RWPE2 (cell line): Measurements from ENCODE around the gene PLCB4.

ENCODE experiments used
- ATAC-seq: fragments of 200-7000 bp; cut with Tn5 transposase; 3 replicates; pipeline ENCODE4 v1.9.1; 2021; ENCODE audit warnings: low read depth
- DNase-seq: peaks from one replicate; pipeline ENCODE4 v3.0.0-alpha.2; 2020; ENCODE audit warnings: low spot score
- H3K27ac ChIP-seq: fragments of 450-650 bp; 2 replicates; pipeline ENCODE4 v1.5.1; 2017; ENCODE audit warnings: mild to moderate bottlenecking; ENCODE audit not compliant: poor library complexity, severe bottlenecking
- H3K27me3 ChIP-seq: fragments of 250-450 bp; sonication (Bioruptor Pico); 2 replicates; pipeline ENCODE4 v1.5.1; 2021; ENCODE audit warnings: mild to moderate bottlenecking, moderate library complexity; ENCODE audit not compliant: insufficient read depth, poor library complexity, severe bottlenecking
- H3K36me3 ChIP-seq: fragments of 250-450 bp; sonication (Bioruptor Pico); 2 replicates; pipeline ENCODE4 v1.5.1; 2020; ENCODE audit warnings: low read depth, mild to moderate bottlenecking, moderate library complexity
- H3K4me1 ChIP-seq: fragments of 250-450 bp; sonication (Bioruptor Pico); 2 replicates; pipeline ENCODE4 v1.5.1; 2021; ENCODE audit warnings: mild to moderate bottlenecking, moderate library complexity; ENCODE audit not compliant: insufficient read depth, poor library complexity, severe bottlenecking
- H3K4me3 ChIP-seq: fragments of 250-450 bp; sonication (Bioruptor Pico); 2 replicates; pipeline ENCODE4 v1.5.1; 2021; ENCODE audit warnings: mild to moderate bottlenecking, moderate library complexity; ENCODE audit not compliant: severe bottlenecking
- H3K9me3 ChIP-seq: fragments of 250-450 bp; sonication (Bioruptor Pico); 2 replicates; pipeline ENCODE4 v1.5.1; 2021; ENCODE audit warnings: mild to moderate bottlenecking, moderate library complexity; ENCODE audit not compliant: severe bottlenecking
- CTCF ChIP-seq: fragments of 450-650 bp; IDR thresholded peaks from one replicate; pipeline ENCODE4 v1.5.1; 2017; ENCODE audit warnings: mild to moderate bottlenecking, moderate library complexity; ENCODE audit not compliant: poor library complexity, severe bottlenecking

The PLCB4 gene

DNA sequence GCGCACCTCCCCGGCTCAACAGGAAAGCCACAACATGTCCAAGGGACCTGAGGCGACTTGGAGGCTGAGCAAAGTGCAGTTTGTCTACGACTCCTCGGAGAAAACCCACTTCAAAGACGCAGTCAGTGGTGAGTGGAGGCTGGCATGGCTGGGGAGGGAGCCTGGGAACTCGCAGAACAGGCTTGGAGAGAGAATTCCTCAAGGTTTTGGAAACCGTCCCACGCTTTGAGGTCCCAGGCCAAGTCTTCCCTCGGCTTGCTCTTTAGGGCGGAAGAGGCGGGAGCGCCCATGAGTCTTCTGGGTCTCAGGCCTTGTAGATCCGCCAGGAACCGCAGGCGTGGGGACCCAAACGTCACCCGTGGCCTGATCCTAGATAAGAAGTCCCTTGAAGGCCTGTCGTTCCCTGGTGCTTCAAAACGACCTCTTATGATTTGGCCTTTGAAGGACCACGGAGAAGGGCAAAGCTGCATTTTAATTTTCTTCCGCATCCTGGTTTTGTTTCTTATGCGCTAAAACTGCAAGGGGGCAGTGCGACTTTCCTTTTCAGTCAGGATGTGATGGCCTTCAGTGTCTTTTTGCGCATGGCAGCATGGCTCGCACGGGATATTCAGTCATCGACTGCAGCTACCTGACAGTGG lies 447.5 kb downstream of the PLCB4 start:
- Histone ChIP-seq H3K4me1 (no peaks in the 10 kb centered on the region), H3K4me3 (no peak overlapping the region), H3K9me3 (no peaks in the 10 kb centered on the region), H3K27me3 (peaks cover 76% of the 10 kb centered on the region), H3K27ac (no peak overlapping the region), H3K36me3 (no peaks in the 10 kb centered on the region)
- no peak for TF ChIP-seq CTCF
- ATAC-seq (no peak), DNase-seq (no peak)

- H3K27ac ChIP-seq: no peak overlapping the region
- no peak for ATAC-seq
- TF ChIP-seq CTCF: no peak
- no peaks in the 10 kb centered on the region for H3K36me3 ChIP-seq
- H3K4me1 ChIP-seq: no peaks in the 10 kb centered on the region
- peaks cover 65% of the 10 kb centered on the region for H3K27me3 ChIP-seq
- DNase-seq: no peak
- no peak overlapping the region for H3K4me3 ChIP-seq
- H3K9me3 ChIP-seq: no peaks in the 10 kb centered on the region
These were observed 448.6 kb downstream of the PLCB4 start for GRCh38 chr20:9517297-9518162.

DNA sequence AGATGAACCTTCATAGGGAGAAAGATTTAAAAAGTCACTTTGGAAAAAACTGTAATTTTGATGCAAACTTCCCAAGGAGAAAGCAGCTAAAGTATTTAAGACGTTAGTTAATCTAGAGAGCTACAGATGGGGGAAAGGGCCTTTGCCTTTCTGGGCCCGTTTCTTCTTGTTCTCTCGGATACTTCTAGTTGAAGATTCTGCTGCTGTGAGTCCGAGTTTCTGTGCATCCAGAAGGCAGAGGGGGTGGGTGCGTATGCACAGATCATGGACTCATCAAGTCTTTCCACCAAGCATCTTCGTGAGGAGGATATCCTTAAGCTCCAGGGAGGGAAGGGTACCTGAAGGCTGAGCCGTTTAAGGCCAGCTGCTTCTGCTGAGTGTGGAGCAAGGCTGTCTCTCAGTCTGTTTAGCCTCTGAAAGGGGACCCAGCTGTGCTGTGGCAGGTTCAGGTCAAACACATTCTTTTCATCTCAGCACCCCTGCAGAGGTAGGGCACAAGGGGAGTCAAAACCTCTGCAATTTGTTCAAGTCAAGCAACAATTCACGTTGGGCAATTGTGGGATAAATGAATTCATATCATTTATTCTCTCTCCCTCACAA lies 449.8 kb downstream of the PLCB4 start:
- H3K4me3 ChIP-seq: no peak overlapping the region
- H3K9me3 ChIP-seq: no peaks in the 10 kb centered on the region
- no peak for ATAC-seq
- no peak for DNase-seq
- no peaks in the 10 kb centered on the region for H3K36me3 ChIP-seq
- H3K4me1 ChIP-seq: no peaks in the 10 kb centered on the region
- no peak for TF ChIP-seq CTCF
- peaks cover 53% of the 10 kb centered on the region for H3K27me3 ChIP-seq
- H3K27ac ChIP-seq: no peak overlapping the region

- ATAC-seq: no peak
- Histone ChIP-seq H3K4me1 (no peaks in the 10 kb centered on the region), H3K27me3 (peaks cover 39% of the 10 kb centered on the region), H3K27ac (no peak overlapping the region), H3K4me3 (no peak overlapping the region), H3K9me3 (no peaks in the 10 kb centered on the region), H3K36me3 (no peaks in the 10 kb centered on the region)
- no peak for TF ChIP-seq CTCF
- no peak for DNase-seq
These were observed 451.2 kb downstream of the PLCB4 start for GRCh38 chr20:9520086-9520485.
